HEK293T (cell line): ENCODE data around the gene SPSB1.

Experiments used
- ARNT ChIP-seq: fragments of 450-650 bp; IDR thresholded peaks from 2 replicates; pipeline ENCODE4 v1.6.1; 2017; ENCODE audit warnings: mild to moderate bottlenecking
- BHLHE40 ChIP-seq: fragments of 450-650 bp; IDR thresholded peaks from 2 replicates; pipeline ENCODE4 v1.6.1; 2016; ENCODE audit warnings: mild to moderate bottlenecking, moderate library complexity, borderline replicate concordance
- ELF4 ChIP-seq: fragments of 450-650 bp; IDR thresholded peaks from 2 replicates; pipeline ENCODE4 v1.6.1; 2017; ENCODE audit warnings: antibody characterized with exemption
- FOXK2 ChIP-seq: fragments of 450-650 bp; IDR thresholded peaks from 2 replicates; pipeline ENCODE4 v1.6.1; 2016; ENCODE audit warnings: mild to moderate bottlenecking
- FOXM1 ChIP-seq: fragments of 450-650 bp; IDR thresholded peaks from 2 replicates; pipeline ENCODE4 v1.6.1; 2017; ENCODE audit warnings: mild to moderate bottlenecking, borderline replicate concordance
- L3MBTL2 ChIP-seq: fragments of 450-650 bp; conservative IDR thresholded peaks from 2 replicates; pipeline ENCODE4 v1.6.1; 2016; ENCODE audit warnings: mild to moderate bottlenecking
- LEF1 ChIP-seq: fragments of 450-650 bp; IDR thresholded peaks from 2 replicates; pipeline ENCODE4 v1.6.1; 2017; ENCODE audit warnings: mild to moderate bottlenecking, borderline replicate concordance
- SP1 ChIP-seq: fragments of 450-650 bp; IDR thresholded peaks from 2 replicates; pipeline ENCODE4 v1.6.1; 2017
- ZNF384 ChIP-seq: fragments of 450-650 bp; IDR thresholded peaks from 2 replicates; pipeline ENCODE4 v1.6.1; 2016

GRCh38 chr1:9275567-9276034 lies 17.1 kb upstream of the SPSB1 start:
- TF ChIP-seq L3MBTL2 (no peak), FOXK2 (no peak), ARNT (no peak), ELF4 (no peak), BHLHE40 (no peak), SP1 (no peak), ZNF384 (no peak), LEF1 (no peak), FOXM1 (no peak)
